Astrocyte (in vitro differentiated cells and primary cell): Measurements from ENCODE around the gene MEGF11.

Experiments
- EZH2 ChIP-seq: IDR thresholded peaks from 2 replicates; pipeline ENCODE4 v1.6.1; 2012; ENCODE audit warnings: mild to moderate bottlenecking, low read length, inconsistent platforms; ENCODE audit not compliant: insufficient read depth
- TF ChIP-seq, protein P1 (sequence below): IDR thresholded peaks from 2 replicates; pipeline ENCODE4 v1.5.1; 2011; ENCODE audit warnings: low read depth, mild to moderate bottlenecking, inconsistent platforms, low read length, moderate library complexity; ENCODE audit not compliant: insufficient read depth

DNA sequence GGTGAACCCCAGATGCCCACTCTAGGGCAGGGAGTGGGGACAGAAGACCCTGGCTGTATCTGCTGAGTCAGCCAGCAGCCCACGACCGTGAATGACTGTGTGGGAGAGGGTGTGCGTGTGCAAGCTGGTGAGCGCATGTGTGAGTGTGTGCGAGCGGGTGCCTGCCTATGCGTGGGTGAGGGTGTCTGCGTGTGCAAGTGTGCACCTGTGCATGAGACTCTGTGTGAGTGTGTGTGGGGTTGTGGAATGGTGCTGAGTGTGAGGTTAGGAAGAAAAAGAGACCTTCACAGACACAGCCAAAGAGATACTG lies 235.1 kb downstream of the MEGF11 start:
- TF ChIP-seq, protein P1, sequence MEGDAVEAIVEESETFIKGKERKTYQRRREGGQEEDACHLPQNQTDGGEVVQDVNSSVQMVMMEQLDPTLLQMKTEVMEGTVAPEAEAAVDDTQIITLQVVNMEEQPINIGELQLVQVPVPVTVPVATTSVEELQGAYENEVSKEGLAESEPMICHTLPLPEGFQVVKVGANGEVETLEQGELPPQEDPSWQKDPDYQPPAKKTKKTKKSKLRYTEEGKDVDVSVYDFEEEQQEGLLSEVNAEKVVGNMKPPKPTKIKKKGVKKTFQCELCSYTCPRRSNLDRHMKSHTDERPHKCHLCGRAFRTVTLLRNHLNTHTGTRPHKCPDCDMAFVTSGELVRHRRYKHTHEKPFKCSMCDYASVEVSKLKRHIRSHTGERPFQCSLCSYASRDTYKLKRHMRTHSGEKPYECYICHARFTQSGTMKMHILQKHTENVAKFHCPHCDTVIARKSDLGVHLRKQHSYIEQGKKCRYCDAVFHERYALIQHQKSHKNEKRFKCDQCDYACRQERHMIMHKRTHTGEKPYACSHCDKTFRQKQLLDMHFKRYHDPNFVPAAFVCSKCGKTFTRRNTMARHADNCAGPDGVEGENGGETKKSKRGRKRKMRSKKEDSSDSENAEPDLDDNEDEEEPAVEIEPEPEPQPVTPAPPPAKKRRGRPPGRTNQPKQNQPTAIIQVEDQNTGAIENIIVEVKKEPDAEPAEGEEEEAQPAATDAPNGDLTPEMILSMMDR = no peak
- no peak for TF ChIP-seq EZH2
